Ascending aorta (tissue), 2 donors: ENCODE measurements around the gene SORBS2. TPM values are rescaled to one million over a fixed set of nuclear protein-coding genes. Genes with fewer than 3 reads are reported as not detected.

Source experiments
- DNase-seq, 2 donors: peaks; one replicate each; pipeline ENCODE4 v3.0.0-alpha.2; 2019; ENCODE audit warnings: low spot score in 2 of 2
- H3K27ac ChIP-seq, 2 donors: fragments of 200-600 bp; sonication (generic); one replicate each; pipeline ENCODE4 v1.5.1; 2016 to 2017; ENCODE audit warnings: mild to moderate bottlenecking in 1 of 2
- H3K27me3 ChIP-seq: fragments of 200-600 bp; sonication (generic); one replicate; pipeline ENCODE4 v1.5.1; 2017
- H3K36me3 ChIP-seq, 2 donors: fragments of 200-600 bp; sonication (generic); one replicate each; pipeline ENCODE4 v1.5.1; 2016
- H3K4me1 ChIP-seq, 2 donors: fragments of 200-600 bp; sonication (generic); one replicate each; pipeline ENCODE4 v1.5.1; 2016 to 2017; ENCODE audit warnings: mild to moderate bottlenecking in 1 of 2
- H3K4me3 ChIP-seq, 2 donors: fragments of 200-600 bp; sonication (generic); one replicate each; pipeline ENCODE4 v1.5.1; 2016 to 2017; ENCODE audit warnings: mild to moderate bottlenecking in 1 of 2
- H3K9me3 ChIP-seq, 2 donors: fragments of 200-600 bp; sonication (generic); one replicate each; pipeline ENCODE4 v1.5.1; 2016
- CTCF ChIP-seq, 3 experiments: fragments of 200-600 bp in 2 of 3; fragments of 450-650 bp in 1 of 3; sonication (generic) in 2 of 3; IDR thresholded peaks; one replicate each; pipeline ENCODE4 v1.5.1; 2016 to 2019; ENCODE audit warnings: antibody characterized with exemption in 3 of 3, mild to moderate bottlenecking in 1 of 3, moderate library complexity in 1 of 3
- intact Hi-C: fragments of 100-400 bp; cut with DNase I; formaldehyde crosslinking; loops from one replicate; pipeline ENCODE4 v1.15.1; 2023
- total RNA-seq: library from RNA; depleted of rRNA; stranded (reverse); fragments of >200 nt; gene quantifications from one replicate; pipeline ENCODE4 v1.1.0, GENCODE V29; 2016

SORBS2 gene
- total RNA-seq, 1 donor from 2014 or later = 246 TPM

GRCh38 chr4:185834778-185835177 lies 22.8 kb upstream of the SORBS2 start:
- H3K36me3 ChIP-seq = no peaks in the 10 kb centered on the region
- no peak overlapping the region for H3K4me3 ChIP-seq
- intact Hi-C loops = no loop called here
- peaks cover 4 to 31% of the 10 kb centered on the region in 2 donors for H3K4me1 ChIP-seq
- DNase-seq = no peak
- H3K9me3 ChIP-seq = no peaks in the 10 kb centered on the region
- no peaks in the 10 kb centered on the region for H3K27me3 ChIP-seq
- H3K27ac ChIP-seq = no peak overlapping the region
- no peak for TF ChIP-seq CTCF (IDR thresholded peaks at IDR 0.05)

- Histone ChIP-seq H3K4me3 (no peak overlapping the region), H3K36me3 (no peaks in the 10 kb centered on the region), H3K9me3 (no peaks in the 10 kb centered on the region), H3K27me3 (no peaks in the 10 kb centered on the region), H3K4me1 (peaks cover 3 to 25% of the 10 kb centered on the region in 2 donors), H3K27ac (no peak overlapping the region)
- no peak for DNase-seq
- intact Hi-C loops = no loop called here
- TF ChIP-seq CTCF (IDR thresholded peaks at IDR 0.05) = no peak
These were observed 22.1 kb upstream of the SORBS2 start for GRCh38 chr4:185834088-185834487.

GRCh38 chr4:185833055-185833598 lies 21.1 kb upstream of the SORBS2 start:
- intact Hi-C loops = no loop called here
- DNase-seq = no peak
- H3K27me3 ChIP-seq = no peaks in the 10 kb centered on the region

GRCh38 chr4:185831125-185831815 lies 19.3 kb upstream of the SORBS2 start:
- TF ChIP-seq CTCF (IDR thresholded peaks at IDR 0.05) = no peak
- peaks cover 0 to 3% of the 10 kb centered on the region in 2 donors for H3K4me1 ChIP-seq
- DNase-seq = no peak
- H3K27ac ChIP-seq = no peak overlapping the region
- H3K9me3 ChIP-seq = no peaks in the 10 kb centered on the region
- H3K27me3 ChIP-seq = no peaks in the 10 kb centered on the region
- intact Hi-C loops = no loop called here
- no peak overlapping the region for H3K4me3 ChIP-seq
- no peaks in the 10 kb centered on the region for H3K36me3 ChIP-seq

More at GRCh38 chr4:185833055-185833598, 21.1 kb upstream of the SORBS2 start:
- H3K4me1 ChIP-seq = peaks cover 0 to 17% of the 10 kb centered on the region in 2 donors
- no peak overlapping the region for H3K27ac ChIP-seq
- TF ChIP-seq CTCF (IDR thresholded peaks at IDR 0.05) = no peak
- H3K4me3 ChIP-seq = no peak overlapping the region
- no peaks in the 10 kb centered on the region for H3K9me3 ChIP-seq
- H3K36me3 ChIP-seq = no peaks in the 10 kb centered on the region

GRCh38 chr4:185830263-185830994 lies 18.4 kb upstream of the SORBS2 start:
- intact Hi-C loops = no loop called here
- H3K27ac ChIP-seq = no peak overlapping the region

More at GRCh38 chr4:185830263-185830994, 18.4 kb upstream of the SORBS2 start:
- Histone ChIP-seq H3K36me3 (no peaks in the 10 kb centered on the region), H3K4me3 (no peak overlapping the region), H3K27me3 (no peaks in the 10 kb centered on the region), H3K4me1 (peaks cover 0 to 3% of the 10 kb centered on the region in 2 donors), H3K9me3 (no peaks in the 10 kb centered on the region)
- DNase-seq = no peak
- TF ChIP-seq CTCF (IDR thresholded peaks at IDR 0.05) = no peak
